Thyroid gland (tissue), 4 donors: ENCODE data around the gene PKNOX2.

Experiments
- CTCF ChIP-seq, 6 experiments: fragments of 200-600 bp in 3 of 6; fragments of 450-650 bp in 3 of 6; sonication (generic) in 3 of 6; IDR thresholded peaks; one replicate each; pipeline ENCODE4 v1.5.1; 2016 to 2019; ENCODE audit warnings: antibody characterized with exemption in 6 of 6, mild to moderate bottlenecking in 2 of 6, inconsistent platforms in 1 of 6, moderate library complexity in 1 of 6
- POLR2A ChIP-seq, 2 donors: fragments of 450-650 bp; IDR thresholded peaks; one replicate each; pipeline ENCODE4 v1.6.1; 2017; ENCODE audit warnings: antibody characterized with exemption in 2 of 2, mild to moderate bottlenecking in 2 of 2, moderate library complexity in 1 of 2

- TF ChIP-seq CTCF (IDR thresholded peaks at IDR 0.05) (no peak), POLR2A (IDR thresholded peaks at IDR 0.05) (no peak)
These were observed 156.0 kb downstream of the PKNOX2 start for GRCh38 chr11:125320347-125321076.
